ENCODE results near the gene OR7C1. TPM values are rescaled to one million over a fixed set of nuclear protein-coding genes. Genes with fewer than 3 reads are reported as not detected.

The OR7C1 gene
- total RNA-seq: 1 to 10 TPM in 1 of 2 donors, under 1 TPM in 1; under 0.01 to 1.7 TPM

GRCh38 chr19:14835011-14835410, at the start of gene OR7C1, which contains the start of gene OR7A5:
TSS of gene OR7C1 (minus strand) at chr19:14835185. CDS start at chr19:14800136, 35,049 bp downstream.
TSS of gene OR7A5 (minus strand) at chr19:14835185. CDS start at chr19:14828241, 6,944 bp downstream.

GRCh38 chr19:14848822-14849221, 13.8 kb upstream of the OR7C1 start, which contains the start of gene OR7A10:
TSS of gene OR7A10 (minus strand) at chr19:14848922. CDS start at chr19:14841877, 7,045 bp downstream.

GRCh38 chr19:14778110-14778845, 56.7 kb downstream of the OR7C1 start, which contains the start of gene ADGRE2:
TSS of gene ADGRE2 (minus strand) at chr19:14778560. CDS start at chr19:14776756, 1,804 bp downstream.

Small RNA genes lying within 50 kb of the gene (small RNA-seq; reads per million reads assigned to genes)
- 0 to 0.06 reads per million in 2 donors for gene AC005255.1

Other genes with a start within 250 kb of the OR7C1 start
- gene ADGRE3, start 160.3 kb downstream of the OR7C1 start, total RNA-seq: not detected
- gene ZNF333, start 145.1 kb downstream of the OR7C1 start, total RNA-seq: 10 to 100 TPM in 1 of 2 donors, 1 to 10 TPM in 1; 6.7 to 17.6 TPM
- gene ADGRE2, start 56.6 kb downstream of the OR7C1 start, total RNA-seq: 1 to 10 TPM; 1.4 to 1.7 TPM
- 1 to 10 TPM in 1 of 2 donors, under 1 TPM in 1; 0.33 to 3.1 TPM for gene OR7A5, start within 50 bp of the OR7C1 start, total RNA-seq
- not detected for gene OR7A10, start 13.7 kb upstream of the OR7C1 start, total RNA-seq
- not detected for gene OR7A17, start 50.9 kb upstream of the OR7C1 start, total RNA-seq
- not detected for gene OR7C2, start 106.3 kb upstream of the OR7C1 start, total RNA-seq
- gene SLC1A6, start 144.7 kb upstream of the OR7C1 start, total RNA-seq: not detected
- gene CASP14, start 214.3 kb upstream of the OR7C1 start, total RNA-seq: not detected
- gene OR1I1, start 247.0 kb upstream of the OR7C1 start, total RNA-seq: not detected

All from melanocyte of skin (primary cell).